SU-DHL-6 (cell line): ENCODE data around the gene CCR1.

Experiments
- H2AFZ ChIP-seq: fragments of 200-600 bp; sonication (generic); 2 replicates; pipeline ENCODE4 v1.6.1; 2014; ENCODE audit warnings: low read depth, mild to moderate bottlenecking, moderate library complexity, mixed read lengths, antibody characterized with exemption, low read length; ENCODE audit not compliant: severe bottlenecking
- H3F3A ChIP-seq: fragments of 200-600 bp; shearing (Covaris generic); 2 replicates; pipeline ENCODE4 v1.6.0; 2016; ENCODE audit warnings: antibody characterized with exemption, mild to moderate bottlenecking; ENCODE audit not compliant: insufficient read depth
- H3K27ac ChIP-seq: fragments of 200-600 bp; sonication (generic); 2 replicates; pipeline ENCODE4 v1.5.1; 2016; ENCODE audit warnings: low read depth, mild to moderate bottlenecking, low read length, moderate library complexity, mixed read lengths
- H3K27me3 ChIP-seq: fragments of 200-600 bp; sonication (generic), shearing (Covaris generic); 2 replicates; pipeline ENCODE4 v1.6.0; 2014; ENCODE audit warnings: mild to moderate bottlenecking, low read length
- H3K36me3 ChIP-seq: fragments of 200-600 bp; sonication (generic); 2 replicates; pipeline ENCODE4 v1.6.1; 2014; ENCODE audit warnings: mild to moderate bottlenecking, low read length, mixed read lengths
- H3K4me2 ChIP-seq: fragments of 300-600, 200-600 bp; shearing (Covaris generic), sonication (generic); 2 replicates; pipeline ENCODE4 v1.6.0; 2014; ENCODE audit warnings: low read length, low read depth, mild to moderate bottlenecking; ENCODE audit not compliant: poor library complexity, severe bottlenecking
- H3K4me3 ChIP-seq: fragments of 200-600 bp; sonication (generic); 2 replicates; pipeline ENCODE4 v1.5.1; 2014; ENCODE audit warnings: antibody characterized with exemption, low read length, mild to moderate bottlenecking, mixed read lengths; ENCODE audit not compliant: insufficient read depth, poor library complexity, severe bottlenecking
- H3K79me2 ChIP-seq: fragments of 200-600 bp; sonication (generic); 2 replicates; pipeline ENCODE4 v1.6.1; 2014; ENCODE audit warnings: mild to moderate bottlenecking, low read length, moderate library complexity; ENCODE audit not compliant: insufficient read depth
- H3K9ac ChIP-seq: fragments of 200-600 bp; sonication (generic); 2 replicates; pipeline ENCODE4 v1.7.0; 2014; ENCODE audit warnings: mild to moderate bottlenecking, low read length
- H3K9me2 ChIP-seq: fragments of 200-600 bp; sonication (generic); replicated peaks from 2 replicates; pipeline ENCODE4 v1.6.1; 2014; ENCODE audit warnings: low read length; ENCODE audit not compliant: insufficient read depth
- H3K9me3 ChIP-seq: fragments of 200-600 bp; sonication (generic); 2 replicates; pipeline ENCODE4 v1.6.1; 2014; ENCODE audit warnings: low read length, mixed read lengths; ENCODE audit not compliant: insufficient read depth
- H4K20me1 ChIP-seq: fragments of 200-600 bp; sonication (generic); 2 replicates; pipeline ENCODE4 v1.6.1; 2014; ENCODE audit warnings: low read depth, mild to moderate bottlenecking, antibody characterized with exemption, low read length, moderate library complexity, mixed read lengths
- CTCF ChIP-seq: fragments of 200-600 bp; sonication (generic); IDR thresholded peaks from one replicate; pipeline ENCODE4 v1.5.1; 2017; ENCODE audit warnings: antibody characterized with exemption, mild to moderate bottlenecking, low read length, moderate library complexity; ENCODE audit not compliant: insufficient read depth, poor library complexity, severe bottlenecking
- EZH2phosphoT487 ChIP-seq: fragments of 200-600 bp; sonication (generic), shearing (Covaris generic); conservative IDR thresholded peaks from 2 replicates; pipeline ENCODE4 v1.6.1; 2018; ENCODE audit warnings: mild to moderate bottlenecking, antibody characterized with exemption, low read length, moderate library complexity, mixed read lengths

CCR1 gene

GRCh38 chr3:46194868-46195553 lies 13.1 kb downstream of the CCR1 start:
- Histone ChIP-seq H3K36me3 (no peaks in the 10 kb centered on the region), H3K4me2 (no peak overlapping the region), H3K9me2 (no peaks in the 10 kb centered on the region), H3K27ac (no peak overlapping the region), H3F3A (no peaks in the 10 kb centered on the region), H3K9ac (no peak overlapping the region), H3K4me3 (no peak overlapping the region), H3K27me3 (no peaks in the 10 kb centered on the region; the same call in 1 of the 2 replicates), H3K79me2 (no peaks in the 10 kb centered on the region), H4K20me1 (no peaks in the 10 kb centered on the region), H3K9me3 (peaks cover 3% of the 10 kb centered on the region; the same call in 1 of the 2 replicates), H2AFZ (no peak overlapping the region)
- no peak for TF ChIP-seq CTCF
- no peak for TF ChIP-seq EZH2phosphoT487

GRCh38 chr3:46193436-46193835 lies 14.7 kb downstream of the CCR1 start:
- peaks cover 3% of the 10 kb centered on the region; the same call in 1 of the 2 replicates for H3K9me3 ChIP-seq
- H3K4me2 ChIP-seq, result no peak overlapping the region
- H4K20me1 ChIP-seq, result no peaks in the 10 kb centered on the region
- H3K79me2 ChIP-seq, result no peaks in the 10 kb centered on the region
- no peaks in the 10 kb centered on the region; the same call in 1 of the 2 replicates for H3K27me3 ChIP-seq
- H3F3A ChIP-seq, result no peaks in the 10 kb centered on the region
- H3K9me2 ChIP-seq, result no peaks in the 10 kb centered on the region
- H3K27ac ChIP-seq, result no peak overlapping the region
- no peak for TF ChIP-seq EZH2phosphoT487
- no peak for TF ChIP-seq CTCF
- no peak overlapping the region for H3K9ac ChIP-seq
- H2AFZ ChIP-seq, result no peak overlapping the region
- H3K4me3 ChIP-seq, result no peak overlapping the region
- no peaks in the 10 kb centered on the region for H3K36me3 ChIP-seq

- Histone ChIP-seq H3K9me2 (no peaks in the 10 kb centered on the region), H3K27ac (no peak overlapping the region), H2AFZ (no peak overlapping the region), H3F3A (no peaks in the 10 kb centered on the region), H3K9me3 (peaks cover 3% of the 10 kb centered on the region; the same call in 1 of the 2 replicates), H3K4me2 (no peak overlapping the region), H3K36me3 (no peaks in the 10 kb centered on the region), H3K79me2 (no peaks in the 10 kb centered on the region), H4K20me1 (no peaks in the 10 kb centered on the region), H3K9ac (no peak overlapping the region), H3K4me3 (no peak overlapping the region), H3K27me3 (no peaks in the 10 kb centered on the region; the same call in 1 of the 2 replicates)
- TF ChIP-seq EZH2phosphoT487 (no peak), CTCF (no peak)
These were observed 15.2 kb downstream of the CCR1 start for GRCh38 chr3:46192939-46193338.
